Stimulated activated CD4-positive, alpha-beta T cell treated with anti-CD3 and anti-CD28 coated beads, TNF-alpha, amount 100 ng/mL, for 1 hour (primary cell): ENCODE data around the gene BCAT1.
"Not testable (repeated sequence)": the region's sequence is repeated elsewhere in the genome, so short reads cannot be mapped to it uniquely, and the experiment has no call there.

ENCODE experiments used
- DNase-seq, 3 donors: peaks; one replicate each; pipeline ENCODE4 v3.0.0-alpha.2; 2020; ENCODE audit warnings: low read depth in 3 of 3, low spot score in 1 of 3

The BCAT1 gene

DNA sequence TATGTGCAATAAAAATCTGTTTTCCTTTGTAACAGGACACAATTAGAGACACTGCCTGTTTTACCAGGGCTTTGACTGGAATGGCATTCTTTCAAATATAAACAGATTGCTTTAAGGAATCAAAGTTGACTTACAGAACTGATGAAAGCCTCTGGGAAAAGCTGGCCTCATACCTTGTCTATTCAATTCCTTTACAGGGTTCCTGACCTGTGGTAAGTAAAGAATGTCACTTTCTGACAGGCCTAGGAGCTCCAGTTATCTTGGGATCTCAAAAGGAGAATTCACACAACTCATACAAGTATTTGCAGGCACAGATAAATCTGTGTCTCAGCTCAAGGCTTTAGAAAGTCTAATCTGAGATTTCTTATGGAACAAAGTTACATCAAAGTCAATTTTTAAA lies 88.4 kb downstream of the BCAT1 start:
- DNase-seq, result no peak

DNA sequence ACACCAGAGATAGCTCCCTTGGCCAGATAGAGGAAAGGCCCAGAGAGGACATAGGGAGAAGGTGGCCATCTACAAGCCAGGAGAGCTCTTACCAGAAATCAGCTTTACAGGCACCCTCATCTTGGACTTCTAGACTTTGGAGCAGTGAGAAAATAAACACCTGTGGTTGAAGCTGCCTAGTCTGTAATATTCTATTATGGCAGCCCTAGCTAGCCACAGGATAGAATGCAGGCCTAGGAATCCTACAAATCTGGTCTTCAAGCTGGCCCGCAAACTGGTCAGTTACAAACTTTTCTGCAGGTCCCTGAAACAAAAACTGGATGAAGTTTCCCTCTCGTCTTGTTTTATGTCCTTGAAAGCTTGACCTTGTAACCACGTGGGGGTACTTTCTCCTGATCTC lies 92.4 kb downstream of the BCAT1 start:
- no peak for DNase-seq

DNA sequence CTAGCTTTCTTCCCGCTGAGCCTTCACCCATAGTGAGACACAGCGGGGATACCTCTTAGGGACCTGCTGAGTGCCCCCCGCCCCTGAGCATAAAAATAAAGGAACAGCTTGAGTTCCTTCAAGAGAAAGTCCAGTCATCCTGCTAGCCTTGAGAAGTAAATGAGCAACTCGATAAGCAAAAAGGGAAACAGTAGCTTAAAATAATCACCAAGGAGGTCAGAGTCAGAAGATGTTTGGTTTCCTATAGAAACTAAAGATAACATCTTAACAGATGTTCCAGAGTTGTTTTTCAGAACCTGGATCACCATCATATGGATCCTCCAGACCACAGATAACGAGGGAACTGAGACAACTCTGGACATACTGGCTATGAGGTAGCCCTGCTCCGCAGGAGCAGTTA lies 94.0 kb downstream of the BCAT1 start:
- no peak for DNase-seq

DNA sequence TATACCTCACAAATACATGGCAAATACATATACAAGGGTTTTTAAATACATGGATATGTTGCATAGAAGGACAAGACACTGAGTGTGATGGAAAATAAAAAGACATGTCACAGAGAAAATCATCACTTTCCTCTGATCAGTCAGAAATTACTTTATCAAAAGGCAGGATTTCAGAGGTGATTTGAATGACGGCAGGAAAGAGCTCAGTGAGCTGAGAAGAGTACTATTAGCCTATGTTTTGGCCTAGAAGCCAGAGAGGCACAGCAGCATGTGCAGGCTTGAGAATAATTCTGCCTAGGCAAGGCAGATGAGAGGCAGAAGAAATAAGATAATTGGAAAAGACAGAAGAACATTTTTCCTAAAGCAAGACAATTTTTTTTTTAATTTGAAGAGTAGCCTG lies 94.9 kb downstream of the BCAT1 start:
- DNase-seq, result no peak

DNA sequence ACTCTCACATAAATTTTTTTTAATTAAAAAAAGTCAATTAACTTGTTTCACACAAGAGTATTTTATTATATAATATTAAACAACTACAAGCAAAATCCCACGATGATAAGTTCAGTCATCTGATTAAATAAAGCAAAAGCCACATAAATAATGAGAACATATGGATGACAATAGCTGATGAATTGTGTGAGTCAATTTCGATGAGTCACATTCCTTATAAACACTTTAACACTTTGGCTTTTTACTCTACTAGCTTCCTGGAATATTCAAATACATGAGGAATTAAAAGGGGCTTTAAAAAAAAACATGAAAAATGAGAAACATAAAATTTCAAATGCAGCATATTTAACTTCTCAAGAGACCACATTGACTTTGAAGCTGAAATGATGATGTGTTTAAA lies 95.3 kb downstream of the BCAT1 start:
- DNase-seq, result no peak

GRCh38 chr12:24853094-24853493 lies 95.8 kb downstream of the BCAT1 start:
- no peak for DNase-seq

- DNase-seq, result no peak
These were observed 96.5 kb downstream of the BCAT1 start for GRCh38 chr12:24852420-24852819.

DNA sequence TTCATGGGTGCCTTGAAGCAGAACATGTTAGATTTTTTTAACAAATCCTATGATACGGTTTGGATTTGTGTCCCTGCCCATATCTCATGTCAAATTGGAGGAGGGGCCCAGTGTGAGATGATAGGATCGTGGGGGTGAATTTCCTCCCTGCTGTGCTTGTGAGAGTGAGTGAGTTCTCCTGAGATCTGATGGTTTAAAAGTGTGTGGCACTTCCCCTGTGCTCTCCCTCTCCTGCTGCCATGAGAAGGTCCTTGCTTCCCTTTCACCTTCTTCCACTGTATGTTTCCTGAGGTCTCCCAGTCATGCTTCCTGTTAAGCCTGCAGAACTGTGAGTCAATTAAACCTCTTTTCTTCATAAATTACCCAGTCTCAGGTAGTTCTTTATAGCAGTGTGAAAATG lies 97.0 kb downstream of the BCAT1 start:
- not testable (repeated sequence) for DNase-seq

DNA sequence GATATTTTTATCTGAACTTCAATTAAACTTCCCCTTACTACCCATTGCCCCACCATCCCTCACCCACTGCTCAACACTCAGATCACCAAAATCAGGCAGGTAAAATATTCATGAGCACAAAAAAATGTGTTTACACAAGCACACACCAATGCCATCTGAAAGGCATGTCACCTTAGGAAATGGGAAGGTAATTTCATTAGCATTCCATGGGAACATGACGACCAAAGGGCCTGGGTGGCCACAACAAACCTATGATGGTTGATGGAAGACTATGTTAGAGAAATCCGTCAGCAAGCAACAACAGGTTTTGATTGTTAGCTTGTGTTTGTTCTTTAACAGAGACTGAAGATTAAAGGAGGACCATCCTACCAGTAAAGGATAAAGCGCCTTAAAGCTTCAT lies 97.6 kb downstream of the BCAT1 start:
- no peak for DNase-seq

GRCh38 chr12:24850496-24850895 lies 98.4 kb downstream of the BCAT1 start:
- no peak for DNase-seq

DNA sequence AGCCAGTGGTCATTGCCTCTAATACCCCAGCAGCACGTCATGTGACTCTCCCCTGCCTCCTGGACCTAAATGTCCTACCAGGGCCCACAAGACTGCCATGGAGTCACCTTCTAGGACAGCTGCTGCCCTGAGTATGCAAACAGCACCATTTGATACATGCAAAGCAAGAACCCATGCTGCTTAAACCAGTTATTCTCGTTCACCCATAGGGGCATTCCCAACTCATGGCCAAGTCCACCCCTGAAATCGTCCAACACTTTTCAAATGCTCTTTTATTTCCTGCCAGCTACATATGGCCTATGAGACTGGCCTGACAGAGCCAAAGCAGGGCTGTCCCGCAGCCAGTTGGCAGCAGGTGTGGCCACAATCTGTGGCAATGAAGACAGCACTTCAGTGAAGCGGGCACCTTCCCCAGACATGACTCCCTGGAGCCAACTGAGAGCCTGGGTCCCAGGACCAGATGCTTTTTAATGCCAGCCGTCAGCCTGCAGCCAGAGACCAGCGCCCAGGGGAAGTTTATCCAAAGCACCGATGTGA lies 99.9 kb downstream of the BCAT1 start:
- DNase-seq, result no peak

- DNase-seq, result no peak
These were observed 102.2 kb downstream of the BCAT1 start for GRCh38 chr12:24846689-24847088.

DNA sequence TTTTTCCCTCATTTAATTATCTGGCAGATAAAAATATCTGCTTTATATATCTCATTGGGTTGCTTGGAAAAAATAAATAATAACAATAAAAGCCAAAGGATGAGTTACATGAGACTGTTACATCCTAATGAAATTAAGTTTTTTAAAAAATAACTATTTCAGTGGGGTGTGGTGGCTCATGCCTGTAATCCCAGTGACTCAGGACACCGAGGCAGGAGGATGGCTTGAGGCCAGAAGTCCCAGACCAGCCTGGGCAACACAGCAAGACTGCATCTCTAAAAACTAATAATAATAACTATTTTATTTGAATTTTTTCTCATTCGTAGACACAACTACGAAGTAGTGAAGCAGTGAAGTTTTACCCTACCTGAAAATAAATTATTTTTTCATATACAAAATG lies 103.3 kb downstream of the BCAT1 start:
- DNase-seq, result no peak

DNA sequence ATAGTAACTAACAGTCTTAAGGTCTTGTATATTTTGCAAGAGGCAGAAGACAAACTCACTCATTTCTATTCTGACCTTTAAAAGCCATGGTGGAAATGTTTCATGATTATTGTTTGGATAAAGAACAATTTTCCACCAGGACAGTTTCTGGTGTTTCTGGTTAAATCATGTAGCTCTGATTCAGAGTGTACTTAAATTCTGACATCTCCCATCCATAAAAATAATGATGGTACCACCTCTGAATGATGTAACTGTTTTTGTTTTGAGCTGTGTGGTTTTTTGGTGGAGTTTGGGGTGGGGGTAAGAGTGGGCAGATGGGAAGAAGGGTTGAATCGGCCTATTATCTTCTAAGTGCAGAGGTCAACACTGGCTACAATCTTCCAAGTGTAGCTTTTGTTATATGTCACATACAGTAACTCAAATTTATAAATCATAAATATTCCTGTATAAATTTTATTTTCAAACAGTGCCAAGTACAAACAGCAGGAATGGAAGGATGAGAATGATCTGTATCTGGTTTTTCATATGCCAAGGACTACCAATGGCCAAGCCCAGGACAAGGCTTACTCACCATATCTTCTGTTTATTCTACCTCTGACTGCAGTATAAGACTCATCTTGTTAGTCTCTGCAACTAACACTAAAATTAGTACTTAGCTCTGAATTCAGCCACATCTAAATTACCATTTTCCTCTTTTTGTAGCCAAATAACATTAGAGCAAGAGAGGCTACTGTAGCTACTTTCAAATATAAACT lies 108.7 kb downstream of the BCAT1 start:
- DNase-seq, result no peak

GRCh38 chr12:24839268-24839791 lies 109.6 kb downstream of the BCAT1 start:
- DNase-seq, result peak in 1 of 3 donors; percentile 35

GRCh38 chr12:24838531-24838950 lies 110.4 kb downstream of the BCAT1 start:
- no peak for DNase-seq

DNA sequence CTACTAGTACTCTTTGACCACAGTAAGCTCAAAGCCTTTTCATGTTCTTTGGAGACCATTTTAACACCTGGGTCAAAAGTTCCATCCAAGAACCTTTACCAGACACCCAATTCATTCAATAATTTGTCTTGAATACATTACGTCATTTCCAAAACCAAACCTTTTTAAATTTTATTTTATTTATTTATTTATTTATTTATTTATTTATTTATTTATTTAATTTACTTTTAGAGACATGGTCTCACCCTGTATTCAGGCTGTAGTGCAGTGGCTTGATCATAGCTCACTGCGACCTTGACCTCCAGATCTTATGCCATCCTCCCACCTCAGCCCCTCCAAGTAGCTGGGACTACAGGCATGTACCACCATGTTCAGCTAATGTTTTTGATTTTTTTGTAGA lies 113.5 kb downstream of the BCAT1 start:
- DNase-seq, result no peak

GRCh38 chr12:24833513-24833912 lies 115.4 kb downstream of the BCAT1 start:
- no peak for DNase-seq

- no peak for DNase-seq
These were observed 124.9 kb downstream of the BCAT1 start for GRCh38 chr12:24823808-24824515.

DNA sequence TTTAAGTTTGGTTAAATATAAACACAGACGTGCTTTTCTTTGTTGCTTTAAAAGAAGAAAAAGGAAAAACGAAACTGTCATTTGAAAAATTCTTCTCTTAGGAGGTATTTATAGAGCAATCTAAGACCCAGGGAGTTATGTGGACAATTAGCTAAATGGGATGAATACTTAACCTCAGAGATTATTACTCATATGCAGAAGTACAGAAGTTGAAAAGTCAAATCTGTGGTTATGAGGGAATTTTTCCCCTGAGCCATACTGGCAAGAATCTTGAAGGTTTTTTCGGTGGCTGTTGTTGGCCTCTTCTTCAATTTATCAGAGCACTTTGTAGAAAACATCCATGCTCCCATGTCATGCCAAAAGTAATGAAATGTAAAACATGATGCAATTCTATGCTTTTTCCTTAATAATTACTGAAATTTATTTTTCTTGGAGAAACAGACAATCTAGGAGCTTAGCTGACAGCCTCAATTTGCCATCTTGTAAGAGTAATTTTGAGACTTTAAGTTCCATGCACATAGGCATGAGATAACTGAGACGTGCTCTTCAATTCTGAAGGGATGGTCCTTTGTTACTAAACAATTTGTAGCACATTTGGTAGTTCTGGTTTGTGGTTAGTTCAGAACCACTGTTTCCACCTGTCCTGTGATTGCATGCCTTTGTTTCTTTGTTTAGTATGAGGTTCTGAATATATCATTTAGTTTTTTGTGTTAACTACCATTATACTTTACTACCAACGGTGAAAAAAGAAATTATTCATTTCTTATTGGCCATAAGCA lies 126.6 kb downstream of the BCAT1 start:
- DNase-seq, result no peak

DNA sequence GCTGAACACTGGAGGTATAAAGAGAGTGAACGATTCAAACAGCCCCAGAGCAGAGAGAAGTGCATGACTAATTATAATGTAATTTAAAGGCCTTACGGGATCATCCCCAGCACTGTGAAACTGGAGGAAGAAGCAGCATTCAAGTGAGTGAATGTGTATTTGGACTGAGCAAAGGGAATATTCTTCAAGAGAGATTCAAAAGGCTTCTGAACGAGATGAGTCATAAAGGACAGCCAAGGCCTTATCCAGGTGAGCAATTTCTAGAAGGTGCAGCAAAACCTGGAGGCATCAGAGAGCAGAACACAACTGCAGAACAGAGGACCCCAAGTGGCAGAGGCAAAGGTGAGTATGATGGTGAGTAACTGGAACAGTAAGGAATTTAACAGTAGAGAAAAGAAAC lies 127.2 kb downstream of the BCAT1 start:
- no peak for DNase-seq

GRCh38 chr12:24820872-24821271 lies 128.0 kb downstream of the BCAT1 start:
- DNase-seq, result no peak
